ENCODE results near the gene LONP2.

Gene LONP2

DNA sequence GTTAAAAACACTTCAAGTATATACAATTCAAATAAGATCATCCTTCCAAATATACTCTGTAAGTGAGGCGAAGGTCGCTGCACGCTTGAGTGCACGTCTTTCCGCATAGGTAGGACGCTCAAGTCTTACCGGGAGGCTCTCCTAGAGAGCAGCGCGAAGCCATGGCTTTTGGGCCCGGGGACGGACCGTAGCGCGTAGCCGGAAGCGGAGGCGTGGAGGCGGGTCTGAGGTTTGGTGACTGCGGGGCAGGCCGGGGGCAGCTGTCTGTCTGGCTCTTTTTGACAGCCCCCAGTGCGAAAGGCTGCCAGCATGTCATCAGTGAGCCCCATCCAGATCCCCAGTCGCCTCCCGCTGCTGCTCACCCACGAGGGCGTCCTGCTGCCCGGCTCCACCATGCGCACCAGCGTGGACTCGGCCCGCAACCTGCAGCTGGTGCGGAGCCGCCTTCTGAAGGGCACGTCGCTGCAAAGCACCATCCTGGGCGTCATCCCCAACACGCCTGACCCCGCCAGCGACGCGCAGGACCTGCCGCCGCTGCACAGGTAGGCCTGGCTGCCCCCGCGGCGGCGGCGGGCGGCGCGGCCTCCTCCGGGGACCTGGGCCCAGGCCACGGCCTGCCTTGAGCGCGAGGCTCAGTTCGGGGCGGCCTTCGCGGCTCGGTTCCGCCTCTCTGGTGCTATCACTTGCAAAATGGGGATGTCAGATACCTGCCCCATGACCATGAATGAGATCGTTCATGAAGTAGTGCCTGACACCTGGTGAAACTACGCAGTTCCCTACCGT is at the start of gene LONP2:
Gene LONP2, plus strand, starts transcription at position 221 of the 783 bp plus-strand sequence. Its CDS starts 89 bp downstream, at position 310.
- peak; percentile 61 for DNase-seq

DNA sequence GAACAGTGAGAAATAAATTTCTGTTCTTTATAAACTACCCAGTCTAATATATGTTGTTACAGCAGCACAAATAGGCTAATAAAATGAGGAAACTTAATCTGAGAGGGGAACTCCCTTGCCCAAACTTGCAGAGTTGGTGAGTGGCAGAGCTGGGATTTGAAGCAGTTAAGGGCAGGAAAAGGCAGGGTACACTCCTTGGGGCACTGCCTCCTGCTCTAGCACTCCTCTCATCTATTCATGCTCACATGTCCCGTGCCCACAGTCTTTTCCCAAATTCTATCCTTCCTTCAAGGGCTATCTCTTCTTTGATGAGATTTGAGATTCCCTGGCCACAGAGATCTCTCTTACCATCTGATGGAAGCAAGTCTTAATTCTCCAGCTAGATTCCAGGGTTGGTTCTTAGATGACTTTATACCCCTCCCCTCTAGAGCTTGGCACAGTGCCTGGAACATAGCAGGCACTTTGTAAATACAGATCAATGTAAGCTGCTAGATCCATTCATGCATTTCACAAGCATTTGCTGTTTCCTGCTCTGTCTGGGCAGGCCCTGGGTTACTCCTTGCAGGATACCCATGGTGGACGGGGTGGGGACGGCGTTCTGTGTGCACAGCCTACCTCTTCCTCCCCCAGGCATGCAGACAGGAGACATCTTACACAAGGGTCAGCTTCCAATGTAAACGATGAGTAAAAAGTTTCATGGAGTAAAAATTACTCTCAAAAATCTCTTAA is 49.1 kb upstream of the LONP2 start:
- no peak for DNase-seq

- DNase-seq: peak; percentile 81
Observed at GRCh38 chr16:48197294-48197693, 46.8 kb upstream of the LONP2 start.

DNA sequence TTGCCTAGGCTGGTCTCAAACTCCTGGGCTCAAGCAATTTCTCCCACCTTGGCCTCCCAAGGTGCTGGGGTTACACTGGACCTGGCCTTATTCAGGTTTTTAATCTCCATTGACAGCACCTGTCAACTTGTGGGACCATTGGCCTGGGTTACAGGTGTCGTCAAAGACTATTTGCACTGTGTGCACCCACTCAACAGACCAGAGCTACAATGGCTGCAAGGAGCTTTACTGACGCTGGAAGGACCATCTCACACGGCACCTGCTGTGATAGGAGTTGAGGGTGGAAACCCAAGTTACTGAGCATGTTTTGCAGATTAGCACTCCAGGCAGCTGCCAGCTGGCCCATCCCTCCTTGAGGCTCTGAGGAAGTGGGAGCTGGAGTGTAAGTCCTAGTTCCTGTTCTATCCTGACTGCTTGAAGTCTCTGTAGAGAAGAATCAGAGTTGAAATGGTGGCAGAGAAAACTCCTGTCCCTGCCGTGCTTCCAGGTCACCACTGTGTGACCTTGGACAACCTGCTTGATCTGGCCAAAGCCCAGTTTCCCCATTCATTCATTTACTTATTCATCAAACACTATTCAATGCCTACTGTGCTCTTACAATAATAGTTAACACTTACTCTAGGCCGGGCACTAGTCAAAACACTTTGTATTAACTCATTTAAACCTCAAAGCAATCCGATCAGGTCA is 42.4 kb upstream of the LONP2 start:
- DNase-seq: no peak

DNA sequence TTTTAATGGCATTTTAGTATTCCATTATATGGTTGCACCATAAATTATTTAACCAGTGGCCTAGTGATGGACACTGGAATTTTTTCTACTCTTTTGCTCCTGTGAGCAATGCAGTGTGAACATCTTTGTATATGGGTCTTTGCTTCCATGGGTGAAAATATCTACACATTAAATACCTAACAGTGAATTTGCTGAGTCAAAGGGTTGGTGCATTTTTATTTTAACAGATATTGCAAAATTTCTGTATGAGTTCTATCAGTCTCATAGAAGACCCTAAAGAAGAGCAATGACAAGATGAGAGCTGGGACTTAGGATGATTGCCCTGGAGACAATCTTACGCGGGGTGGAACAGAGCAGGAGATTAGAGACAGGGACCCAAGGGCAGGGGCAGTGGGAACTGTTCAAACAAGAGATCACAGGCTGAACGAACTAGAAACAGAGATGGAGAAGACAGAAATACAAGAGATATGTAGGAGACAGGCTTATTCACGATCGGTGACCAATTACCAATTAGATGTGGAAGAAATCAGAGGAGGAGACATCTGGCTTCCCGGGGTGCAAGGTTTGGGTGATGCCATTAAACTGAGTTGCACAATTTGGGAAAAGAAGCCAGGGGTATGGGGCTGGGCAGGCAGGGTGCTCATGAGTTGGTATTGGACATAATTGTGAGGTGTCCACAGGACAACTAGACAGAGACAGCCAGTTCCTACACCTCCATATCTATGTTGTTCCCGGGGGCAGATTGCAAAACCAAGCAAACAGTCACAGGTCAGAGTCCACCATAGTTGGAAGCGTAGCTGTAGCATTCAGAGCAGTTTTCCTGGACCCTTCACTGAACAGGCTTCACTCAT is 39.9 kb upstream of the LONP2 start:
- DNase-seq: no peak

DNA sequence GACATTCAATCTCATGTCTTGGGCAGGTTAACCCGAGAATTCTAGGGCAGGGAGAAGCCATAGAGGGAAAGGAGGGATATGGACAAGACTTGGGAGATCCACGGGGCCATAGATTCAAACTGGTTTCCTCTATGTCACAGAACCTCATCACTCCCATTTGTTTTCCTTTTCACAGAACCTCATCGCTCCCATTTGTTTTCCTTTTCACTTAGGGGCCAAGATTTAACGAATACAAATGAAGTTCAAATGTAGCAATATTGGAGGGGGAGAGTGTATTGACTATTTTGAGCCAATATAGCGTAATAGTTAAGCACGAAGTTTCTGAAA is 39.3 kb upstream of the LONP2 start:
- DNase-seq: no peak

GRCh38 chr16:48206594-48207242 is 37.4 kb upstream of the LONP2 start:
- DNase-seq: no peak

DNA sequence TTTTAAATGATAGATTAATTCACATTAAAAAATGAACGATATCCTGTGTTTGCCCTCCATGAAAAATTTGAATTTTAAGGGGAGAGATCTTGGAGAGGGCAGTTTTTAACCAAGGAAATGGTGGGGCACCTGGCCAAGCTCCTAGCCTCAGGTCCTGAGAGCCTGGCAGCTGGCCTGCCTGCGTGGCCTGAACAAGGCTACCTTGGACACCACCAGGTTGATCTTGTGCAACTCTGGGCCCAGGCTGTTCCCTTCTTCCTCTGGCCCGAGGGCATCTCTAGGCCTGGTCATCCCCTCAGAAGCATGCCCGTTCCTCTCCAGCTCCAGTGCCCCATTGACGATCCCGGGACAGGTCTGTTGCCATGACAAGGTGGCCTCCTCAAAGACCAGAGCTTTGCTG is 33.4 kb upstream of the LONP2 start:
- no peak for DNase-seq

- no peak for DNase-seq
Observed at GRCh38 chr16:48212033-48212432, 32.1 kb upstream of the LONP2 start.

DNA sequence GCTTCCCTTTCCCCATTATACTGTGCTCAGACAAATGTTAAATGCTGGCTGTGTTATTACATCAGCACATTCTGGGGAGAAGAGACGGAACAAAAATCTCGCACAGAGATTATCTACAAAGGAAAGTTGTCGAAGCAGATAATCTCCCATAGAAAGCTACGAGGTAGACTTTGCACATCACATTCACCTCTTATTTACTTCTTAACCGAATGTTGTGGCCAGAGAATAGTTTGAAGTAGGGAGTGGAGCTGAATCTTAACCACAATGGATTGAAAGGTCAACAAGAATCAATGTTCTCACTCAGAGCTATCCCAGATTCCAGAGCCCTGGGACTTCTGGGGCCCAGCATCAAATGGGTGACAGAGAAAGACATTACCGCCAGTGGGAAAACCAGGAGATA is 28.4 kb upstream of the LONP2 start:
- DNase-seq: no peak

DNA sequence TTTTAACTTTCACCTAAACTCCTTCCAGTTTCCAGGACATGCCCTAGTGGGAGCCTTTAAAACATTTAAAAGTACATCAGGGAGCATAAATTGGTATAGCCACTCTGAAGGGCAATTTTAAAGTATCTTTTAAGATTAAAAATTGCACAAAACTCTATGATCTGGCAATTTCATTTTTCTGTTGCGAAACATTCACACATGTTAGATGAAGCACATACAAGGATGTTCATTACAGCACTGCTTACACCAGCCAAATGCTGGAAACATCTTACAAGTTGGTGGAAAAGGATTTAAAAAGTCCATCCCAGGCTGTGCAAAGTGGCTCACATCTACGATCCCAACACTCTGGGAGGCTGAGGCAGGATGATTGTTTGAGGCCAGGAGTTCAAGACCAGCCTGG is 26.4 kb upstream of the LONP2 start:
- DNase-seq: no peak

DNA sequence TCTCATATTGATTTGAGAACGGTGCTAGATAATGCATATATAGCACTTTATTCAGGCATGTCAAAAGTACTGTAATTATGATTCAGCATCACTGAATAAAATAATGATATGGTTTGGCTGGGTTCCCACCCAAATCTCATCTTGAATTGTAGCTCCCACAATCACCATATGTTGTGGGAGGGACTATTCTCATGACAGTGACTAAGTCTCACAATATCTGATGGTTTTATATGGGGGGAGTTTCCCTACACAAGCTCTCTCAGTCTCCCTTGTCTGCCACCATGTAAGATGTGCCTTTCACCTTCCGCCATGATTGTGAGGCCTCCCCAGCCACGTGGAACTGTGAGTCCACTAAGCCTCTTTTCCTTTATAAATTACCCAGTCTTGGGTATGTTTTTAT is 25.6 kb upstream of the LONP2 start:
- DNase-seq: no peak

DNA sequence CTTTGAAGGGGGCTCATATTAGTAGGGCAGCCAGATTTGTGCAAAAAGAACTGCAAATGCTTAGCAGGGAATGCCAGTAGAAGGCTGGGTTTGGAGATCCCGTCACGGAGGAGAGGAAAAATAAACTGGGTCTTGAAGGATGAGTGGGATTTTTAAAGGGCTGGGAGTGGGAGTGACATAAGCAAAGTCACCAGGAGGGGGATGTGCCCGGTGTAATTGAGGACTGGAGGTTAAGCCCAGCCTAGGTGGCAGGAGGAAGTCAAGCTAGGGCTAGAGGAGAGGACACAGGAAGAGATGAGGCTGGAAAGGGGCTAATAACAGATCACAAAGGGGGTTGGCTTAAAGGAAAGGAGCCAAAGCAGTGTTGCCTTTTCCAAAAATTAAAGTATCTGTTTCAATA is 23.2 kb upstream of the LONP2 start:
- no peak for DNase-seq

- no peak for DNase-seq
Observed at GRCh38 chr16:48223490-48223889, 20.6 kb upstream of the LONP2 start.

GRCh38 chr16:48225456-48225855 is 18.6 kb upstream of the LONP2 start:
- no peak for DNase-seq

GRCh38 chr16:48231727-48232492 is 12.2 kb upstream of the LONP2 start:
- DNase-seq: no peak

- DNase-seq: no peak
Observed at GRCh38 chr16:48232493-48233040, 11.5 kb upstream of the LONP2 start.

DNA sequence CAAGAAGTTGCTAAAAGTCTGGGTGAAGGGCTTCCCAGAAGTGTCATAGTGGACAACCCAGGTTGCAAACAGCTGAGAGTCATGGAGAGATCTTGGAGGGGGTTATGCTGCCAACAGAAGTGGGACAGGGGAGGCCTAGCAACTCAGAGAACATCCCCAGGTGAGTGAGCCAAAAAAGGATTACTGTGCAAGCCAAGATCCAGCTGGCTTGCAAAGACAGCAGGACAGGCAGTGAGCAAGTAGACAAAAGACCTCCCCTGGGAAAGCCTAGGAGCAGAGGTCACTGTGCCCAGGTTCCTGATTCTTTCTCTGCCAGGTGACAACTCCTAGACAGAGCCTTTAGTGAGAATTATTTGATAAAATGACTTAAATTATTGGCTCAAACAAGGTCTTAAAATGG is 9.5 kb upstream of the LONP2 start:
- DNase-seq: no peak

DNA sequence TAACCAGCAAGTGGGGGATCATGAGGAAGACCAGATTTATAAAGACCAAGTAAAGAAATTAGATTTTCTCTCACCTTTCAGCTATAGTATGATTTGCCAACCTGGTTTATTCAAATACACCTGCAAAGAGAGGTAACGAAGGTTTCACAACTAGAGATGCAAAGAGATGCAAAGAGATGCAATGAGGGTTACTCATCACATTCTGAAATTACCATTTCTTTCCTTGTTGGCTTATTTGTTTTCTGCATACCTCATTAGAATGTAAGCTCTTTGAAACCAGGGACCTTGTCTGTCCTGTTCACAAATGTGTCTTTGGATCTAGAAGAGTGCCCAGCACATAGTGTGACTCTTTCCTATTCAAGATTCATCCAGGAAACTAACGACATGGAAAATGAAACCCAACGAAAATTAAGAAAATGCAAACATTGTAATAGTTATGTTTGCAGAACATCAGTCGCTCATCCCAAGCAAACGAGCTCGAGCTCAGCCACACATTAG is 9.0 kb upstream of the LONP2 start:
- DNase-seq: peak; percentile 10

GRCh38 chr16:48235556-48236136 is 8.5 kb upstream of the LONP2 start:
- no peak for DNase-seq

GRCh38 chr16:48236286-48236685 is 7.8 kb upstream of the LONP2 start:
- DNase-seq: no peak
